GM19455 (cell line): ENCODE data around the gene CCL25.

Source experiments
- ATAC-seq: cut with Tn5 transposase; IDR thresholded peaks from one replicate; pipeline ENCODE4 v1.9.1; 2021; ENCODE audit not compliant: unreplicated experiment

CCL25 gene

DNA sequence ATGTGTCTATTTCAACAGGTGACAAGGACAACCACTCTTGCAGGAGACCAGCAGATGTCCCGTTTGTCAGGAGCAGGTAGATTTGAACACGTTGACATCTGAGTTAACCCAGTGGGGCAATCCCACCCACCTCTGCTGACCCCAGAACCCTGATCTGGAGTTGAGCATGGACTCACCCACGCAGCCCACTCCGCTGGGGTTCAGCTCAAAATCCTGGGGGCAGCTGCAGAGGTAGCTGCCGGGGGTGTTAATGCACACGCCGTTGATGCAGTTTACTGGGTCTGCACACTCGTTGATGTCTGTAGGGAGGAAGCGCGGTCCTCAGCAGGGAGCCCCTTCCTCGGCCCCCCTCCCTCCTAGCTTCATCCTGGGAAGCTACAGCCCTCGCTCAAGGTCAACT is 56.9 kb downstream of the CCL25 start:
- ATAC-seq = no peak

DNA sequence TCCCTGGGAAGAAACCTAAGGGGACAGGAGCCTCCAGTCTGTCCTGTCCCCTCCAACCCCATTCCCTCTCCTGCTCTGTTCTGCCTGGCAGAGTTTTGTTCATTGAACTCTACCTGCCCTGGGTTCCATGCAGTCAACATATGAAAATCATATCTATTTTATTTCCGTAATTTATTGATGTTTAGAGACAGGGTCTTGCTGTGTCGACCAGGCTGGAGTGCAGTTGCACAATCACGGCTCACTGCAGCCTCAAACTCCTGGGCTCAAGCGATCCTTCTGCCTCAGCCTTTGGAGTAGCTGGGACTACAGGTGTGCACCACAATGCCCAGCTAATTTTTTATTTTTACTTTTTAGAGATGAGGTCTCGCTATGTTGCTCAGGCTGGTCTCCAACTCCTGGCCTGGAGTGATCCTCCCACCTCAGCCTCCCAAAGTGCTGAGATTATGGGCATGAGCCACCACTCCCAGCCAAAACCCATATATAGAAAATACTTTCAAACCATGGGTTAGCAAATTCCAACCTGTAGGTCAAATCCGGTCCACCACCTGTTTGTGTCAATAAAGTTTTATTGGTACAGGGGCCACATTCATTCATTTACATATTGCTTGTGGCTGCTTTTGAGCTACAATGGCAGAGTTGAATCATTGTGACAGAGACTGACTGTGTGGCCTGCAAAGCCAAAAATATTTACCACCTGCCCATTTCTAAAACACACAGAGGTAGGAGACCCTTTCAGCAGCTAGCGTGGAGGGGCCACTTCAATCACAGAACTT is 57.5 kb downstream of the CCL25 start:
- no peak for ATAC-seq

DNA sequence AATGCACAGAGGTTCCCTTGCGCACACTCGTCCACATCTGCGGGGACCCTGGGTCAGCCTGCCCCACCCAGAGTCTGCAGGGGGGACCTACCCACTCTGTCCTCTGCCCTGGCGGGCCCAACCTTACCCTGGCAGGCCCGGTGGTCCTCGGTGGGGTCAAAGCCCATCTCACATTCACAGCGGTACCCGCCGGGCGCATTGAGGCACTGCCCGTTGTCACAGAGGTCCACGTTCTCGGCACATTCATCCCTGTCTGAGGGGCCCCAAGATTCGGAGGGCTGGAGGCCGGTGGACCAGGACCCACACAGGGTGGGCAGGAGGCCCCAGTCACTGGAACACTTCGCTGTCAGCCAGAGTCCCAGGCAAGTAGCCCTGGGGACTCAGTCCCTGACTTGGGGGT is 58.4 kb downstream of the CCL25 start:
- ATAC-seq = no peak

DNA sequence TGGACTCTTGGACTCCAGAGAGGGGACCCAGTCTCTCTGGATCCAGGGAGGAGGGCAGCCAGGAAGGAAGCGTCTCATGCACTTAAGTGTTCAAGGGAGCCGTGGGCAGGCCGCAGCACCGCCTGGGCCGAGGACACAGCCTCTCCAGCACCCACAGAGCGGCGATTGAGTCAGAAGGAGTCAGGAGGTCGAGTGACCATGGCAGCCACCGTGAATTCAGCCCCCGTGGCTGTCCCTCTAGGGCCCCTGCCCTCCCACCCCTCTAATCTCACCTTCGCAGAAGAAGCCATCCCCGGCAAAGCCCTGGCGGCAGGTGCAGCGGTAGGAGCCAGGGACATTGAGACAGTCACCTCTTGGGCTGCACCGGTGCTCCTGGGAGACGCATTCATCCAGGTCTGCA is 58.8 kb downstream of the CCL25 start:
- no peak for ATAC-seq
